OCI-LY1 (cell line): ENCODE results near the gene SPNS2.

Source experiments
- H2AFZ ChIP-seq: fragments of 200-600 bp; sonication (generic), shearing (Covaris generic); 2 replicates; pipeline ENCODE4 v1.6.0; 2014; ENCODE audit warnings: antibody characterized with exemption, mild to moderate bottlenecking, low read length
- H3F3A ChIP-seq: fragments of 200-600 bp; sonication (generic), shearing (Covaris generic); 2 replicates; pipeline ENCODE4 v1.6.0; 2014; ENCODE audit warnings: mild to moderate bottlenecking, antibody characterized with exemption, low read length, moderate library complexity; ENCODE audit not compliant: insufficient read depth
- H3K27ac ChIP-seq: fragments of 200-600 bp; sonication (generic); 2 replicates; pipeline ENCODE4 v1.5.1; 2014; ENCODE audit warnings: low read length, mixed run types, mild to moderate bottlenecking, low read depth; ENCODE audit not compliant: poor library complexity, severe bottlenecking
- H3K27me3 ChIP-seq: fragments of 200-600 bp; sonication (generic); 2 replicates; pipeline ENCODE4 v1.6.0; 2014; ENCODE audit warnings: antibody characterized with exemption, mild to moderate bottlenecking, low read length, moderate library complexity; ENCODE audit not compliant: insufficient read depth
- H3K36me3 ChIP-seq: fragments of 200-600 bp; sonication (generic); 2 replicates; pipeline ENCODE4 v1.6.1; 2014; ENCODE audit warnings: mild to moderate bottlenecking, antibody characterized with exemption, low read length, moderate library complexity, mixed read lengths; ENCODE audit not compliant: insufficient read depth
- H3K4me1 ChIP-seq: fragments of 200-600 bp; sonication (generic); 2 replicates; pipeline ENCODE4 v1.5.1; 2014; ENCODE audit warnings: mild to moderate bottlenecking, low read length, moderate library complexity; ENCODE audit not compliant: insufficient read depth, severe bottlenecking
- H3K4me2 ChIP-seq: fragments of 200-600 bp; sonication (generic), shearing (Covaris generic); 2 replicates; pipeline ENCODE4 v1.6.1; 2014; ENCODE audit warnings: low read length
- H3K4me3 ChIP-seq: fragments of 200-600 bp; sonication (generic); 2 replicates; pipeline ENCODE4 v1.5.1; 2014; ENCODE audit warnings: low read length, low read depth, mild to moderate bottlenecking, mixed read lengths; ENCODE audit not compliant: poor library complexity, severe bottlenecking
- H3K79me2 ChIP-seq: fragments of 200-600 bp; shearing (Covaris generic); 2 replicates; pipeline ENCODE4 v1.6.1; 2016; ENCODE audit warnings: mixed run types, low read length, mixed read lengths; ENCODE audit not compliant: insufficient read depth
- H3K9ac ChIP-seq: fragments of 200-600 bp; sonication (generic), shearing (Covaris generic); 2 replicates; pipeline ENCODE4 v1.6.1; 2014; ENCODE audit warnings: mild to moderate bottlenecking, low read length, mixed read lengths
- H3K9me2 ChIP-seq: fragments of 200-600 bp; sonication (generic), shearing (Covaris generic); 2 replicates; pipeline ENCODE4 v1.6.1; 2014; ENCODE audit warnings: low read depth, mild to moderate bottlenecking, low read length, mixed read lengths
- H3K9me3 ChIP-seq: fragments of 200-600 bp; shearing (Covaris generic); 2 replicates; pipeline ENCODE4 v1.6.1; 2014; ENCODE audit warnings: low read length, mixed read lengths
- H4K20me1 ChIP-seq: fragments of 200-600 bp; sonication (generic), shearing (Covaris generic); 2 replicates; pipeline ENCODE4 v1.6.0; 2016; ENCODE audit warnings: mild to moderate bottlenecking, low read length; ENCODE audit not compliant: insufficient read depth
- CTCF ChIP-seq: fragments of 200-600 bp; sonication (generic), shearing (Covaris generic); IDR thresholded peaks from 2 replicates; pipeline ENCODE4 v1.5.1; 2017; ENCODE audit warnings: mild to moderate bottlenecking, antibody characterized with exemption, low read length, moderate library complexity, mixed read lengths
- EZH2 ChIP-seq: fragments of 200-600 bp; sonication (generic), shearing (Covaris generic); IDR thresholded peaks from 2 replicates; pipeline ENCODE4 v1.8.0; 2017; ENCODE audit warnings: borderline replicate concordance, mixed run types, mild to moderate bottlenecking, antibody characterized with exemption, low read length, moderate library complexity, mixed read lengths

The SPNS2 gene

GRCh38 chr17:4558347-4558971, 59.8 kb downstream of the SPNS2 start:
- Histone ChIP-seq H3K9me3 (no peaks in the 10 kb centered on the region), H3K4me3 (no peak overlapping the region), H3K4me2 (no peak overlapping the region), H3K79me2 (peaks cover 16% of the 10 kb centered on the region), H3K36me3 (peaks cover 5% of the 10 kb centered on the region; the same call in 1 of the 2 replicates), H3K4me1 (peaks cover 37% of the 10 kb centered on the region), H3K27ac (no peak overlapping the region), H4K20me1 (no peaks in the 10 kb centered on the region), H3K9ac (no peak overlapping the region), H3F3A (no peaks in the 10 kb centered on the region), H3K9me2 (no peaks in the 10 kb centered on the region), H2AFZ (no peak overlapping the region), H3K27me3 (no peaks in the 10 kb centered on the region; the same call in 1 of the 2 replicates)
- TF ChIP-seq CTCF (no peak), EZH2 (no peak)

- no peaks in the 10 kb centered on the region; the same call in 1 of the 2 replicates for H3K27me3 ChIP-seq
- H3K4me2 ChIP-seq = no peak overlapping the region
- H3K4me1 ChIP-seq = peaks cover 29% of the 10 kb centered on the region
- H3F3A ChIP-seq = no peaks in the 10 kb centered on the region
- no peak overlapping the region for H3K27ac ChIP-seq
- H3K9me2 ChIP-seq = no peaks in the 10 kb centered on the region
- H2AFZ ChIP-seq = no peak overlapping the region
- H3K4me3 ChIP-seq = no peak overlapping the region
- TF ChIP-seq EZH2 = no peak
- no peaks in the 10 kb centered on the region; the same call in 1 of the 2 replicates for H3K36me3 ChIP-seq
- H3K9ac ChIP-seq = no peak overlapping the region
- H3K9me3 ChIP-seq = no peaks in the 10 kb centered on the region
- peaks cover 8% of the 10 kb centered on the region for H3K79me2 ChIP-seq
- no peaks in the 10 kb centered on the region for H4K20me1 ChIP-seq
Observed at GRCh38 chr17:4559139-4559791, 60.6 kb downstream of the SPNS2 start.

- Histone ChIP-seq H3K9me2 (no peaks in the 10 kb centered on the region), H3K27ac (no peak overlapping the region), H3F3A (no peaks in the 10 kb centered on the region), H3K9ac (no peak overlapping the region), H3K27me3 (no peaks in the 10 kb centered on the region; the same call in 1 of the 2 replicates), H3K79me2 (peaks cover under 1% of the 10 kb centered on the region), H3K9me3 (no peaks in the 10 kb centered on the region), H3K36me3 (no peaks in the 10 kb centered on the region; the same call in 1 of the 2 replicates), H3K4me3 (no peak overlapping the region), H4K20me1 (no peaks in the 10 kb centered on the region), H3K4me2 (no peak overlapping the region), H3K4me1 (peaks cover 27% of the 10 kb centered on the region), H2AFZ (no peak overlapping the region)
- TF ChIP-seq EZH2 (no peak), CTCF (no peak)
Observed at GRCh38 chr17:4559966-4560365, 61.3 kb downstream of the SPNS2 start.
